A549 treated with AZD9567 at 1 μM for 4 hours (cell line): ENCODE data around the gene ZNF436. TPM values are rescaled to one million over a fixed set of nuclear protein-coding genes. Genes with fewer than 3 reads are reported as not detected.

Source experiments
- total RNA-seq: library from RNA; stranded (reverse); fragments of 200-300 nt; extraction: Qiagen RNA extraction; gene quantifications from 5 replicates; pipeline ENCODE4 v1.2.3, GENCODE V29; 2022; ENCODE audit not compliant: insufficient read depth

Gene ZNF436
- total RNA-seq: 4.9 to 6.9 TPM (median 4.9 TPM) in 5 replicates

DNA sequence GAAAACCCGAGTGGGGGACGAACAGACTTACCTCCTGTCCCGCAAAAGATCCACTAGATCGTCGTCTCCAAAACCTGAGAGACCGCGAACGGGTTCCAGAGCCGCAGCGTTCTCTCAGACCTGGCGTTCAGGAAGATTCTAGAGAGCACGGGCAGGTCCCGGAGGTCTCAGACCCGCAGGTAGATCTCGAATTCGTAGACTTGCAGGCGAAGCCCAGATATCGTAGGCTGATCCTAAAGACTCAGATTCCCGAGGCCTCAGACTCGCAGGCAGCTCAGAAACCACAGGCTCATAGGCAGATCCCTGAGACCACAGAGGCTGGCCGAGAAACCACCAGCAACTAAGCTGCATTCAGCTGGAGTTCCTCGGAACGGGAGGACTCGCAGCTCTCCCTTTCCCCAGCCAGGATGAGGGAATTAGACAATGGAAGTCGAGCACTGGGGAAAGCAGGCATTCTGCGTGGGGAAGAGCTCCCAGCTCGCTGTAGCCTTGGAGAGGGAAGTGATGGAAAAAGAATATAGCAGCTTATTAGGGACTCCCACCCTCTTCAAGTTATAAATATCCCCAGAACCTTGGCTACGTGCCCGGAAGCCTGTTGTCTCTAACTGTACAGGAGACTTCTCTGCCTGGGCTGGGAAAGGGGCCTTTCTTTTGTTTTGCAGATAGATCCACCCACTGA, at the start of gene ZNF436:
ZNF436 (minus strand) TSS at position 502 of the 679 bp plus-strand sequence. CDS start 1,831 bp downstream, outside the sequence.

DNA sequence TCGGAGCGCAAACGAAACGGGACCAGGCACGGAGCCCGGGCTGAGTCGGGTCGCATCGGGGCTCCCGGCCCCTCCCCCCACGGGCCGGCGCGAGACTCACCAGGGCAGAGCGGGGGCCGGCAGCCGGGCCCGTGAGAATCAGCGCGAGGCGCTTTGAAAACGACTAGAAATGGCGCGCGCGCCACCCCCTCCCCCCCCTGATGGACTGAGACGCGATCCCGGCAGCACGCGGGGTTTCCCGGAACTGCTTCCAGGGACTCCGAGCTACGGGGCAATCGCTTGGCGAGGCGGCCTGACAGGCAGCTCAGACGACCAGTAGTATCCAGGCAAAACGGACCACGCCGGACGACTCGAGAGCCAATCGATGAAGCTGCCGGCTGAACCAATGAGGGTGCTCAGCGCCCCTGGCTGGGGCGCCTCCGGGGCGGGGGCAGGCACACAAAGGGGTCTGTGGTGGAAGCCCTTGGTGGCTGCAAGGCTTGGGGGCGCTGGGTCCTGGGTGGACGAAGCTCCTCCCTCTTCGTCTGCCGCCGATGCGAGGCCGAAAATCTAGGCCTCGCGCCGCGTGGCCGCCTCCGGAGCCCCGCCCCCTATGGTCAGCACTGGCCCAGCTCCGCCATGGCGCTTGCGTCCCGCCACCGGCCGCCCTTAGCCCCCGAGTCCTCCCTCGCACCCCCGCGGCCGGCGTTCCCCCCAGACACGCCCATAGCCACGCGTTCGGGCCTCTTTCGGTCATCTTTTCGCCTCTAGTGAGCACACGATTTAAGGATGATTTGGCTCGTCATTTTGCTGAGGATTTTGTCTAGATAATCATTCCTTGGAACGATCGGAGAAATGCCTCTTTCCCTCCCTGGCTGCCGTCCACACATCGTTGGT, 25.3 kb downstream of the ZNF436 start, which contains the start of gene HNRNPR:
HNRNPR (minus strand) TSS at position 174 of the 876 bp plus-strand sequence. CDS start 3,276 bp downstream, outside the sequence.

Other genes with a start within 250 kb of the ZNF436 start
- 19.5 to 22.5 TPM (median 21.1 TPM) in 5 replicates for gene LUZP1, start 201.0 kb downstream of the ZNF436 start, total RNA-seq
- 10.4 to 11.9 TPM (median 11.5 TPM) in 5 replicates for gene HTR1D, start 152.3 kb downstream of the ZNF436 start, total RNA-seq
- 144 to 213 TPM (median 156 TPM) in 5 replicates for gene HNRNPR, start 25.6 kb downstream of the ZNF436 start, total RNA-seq
- 0.39 to 0.53 TPM (median 0.46 TPM) in 4 of 5 replicates, not detected in the other for gene TCEA3, start 54.9 kb upstream of the ZNF436 start, total RNA-seq
- gene ASAP3, start 114.3 kb upstream of the ZNF436 start, total RNA-seq: 4.5 to 15.6 TPM (median 6.6 TPM) in 5 replicates
- gene E2F2, start 161.4 kb upstream of the ZNF436 start, total RNA-seq: 1.2 to 2.6 TPM (median 2.1 TPM) in 5 replicates
- gene ID3, start 189.7 kb upstream of the ZNF436 start, total RNA-seq: 288 to 441 TPM (median 376 TPM) in 5 replicates